GM06990 (cell line): ENCODE results near the gene SUN2.

Experiments
- DNase-seq: peaks from one replicate; pipeline ENCODE4 v3.0.0-alpha.2; 2011; ENCODE audit not compliant: insufficient read length; ENCODE audit errors: extremely low read depth
- H3K27me3 ChIP-seq: replicated peaks from 2 replicates; pipeline ENCODE4 v1.6.0; 2011; ENCODE audit warnings: low read length; ENCODE audit not compliant: control insufficient read depth, insufficient read depth
- H3K36me3 ChIP-seq: 2 replicates; pipeline ENCODE4 v1.5.1; 2011; ENCODE audit warnings: low read length; ENCODE audit not compliant: control insufficient read depth, insufficient read depth
- H3K4me3 ChIP-seq: replicated peaks from 2 replicates; pipeline ENCODE4 v1.5.1; 2011; ENCODE audit warnings: low read depth, mild to moderate bottlenecking, control low read depth, low read length
- CTCF ChIP-seq: IDR thresholded peaks from 2 replicates; pipeline ENCODE4 v1.5.1; 2011; ENCODE audit warnings: low read length, control low read depth, mild to moderate bottlenecking, inconsistent platforms; ENCODE audit not compliant: insufficient read depth, poor library complexity, severe bottlenecking

SUN2 gene

GRCh38 chr22:38721551-38721950 is 34.2 kb downstream of the SUN2 start:
- no peaks in the 10 kb centered on the region for H3K27me3 ChIP-seq
- H3K36me3 ChIP-seq = peaks cover 39% of the 10 kb centered on the region
- no peak overlapping the region for H3K4me3 ChIP-seq
- no peak for TF ChIP-seq CTCF
- no peak for DNase-seq

- H3K4me3 ChIP-seq = no peak overlapping the region
- peaks cover 37% of the 10 kb centered on the region for H3K36me3 ChIP-seq
- no peak for TF ChIP-seq CTCF
- no peaks in the 10 kb centered on the region for H3K27me3 ChIP-seq
- DNase-seq = no peak
Measured at GRCh38 chr22:38720350-38720749, 35.4 kb downstream of the SUN2 start.

DNA sequence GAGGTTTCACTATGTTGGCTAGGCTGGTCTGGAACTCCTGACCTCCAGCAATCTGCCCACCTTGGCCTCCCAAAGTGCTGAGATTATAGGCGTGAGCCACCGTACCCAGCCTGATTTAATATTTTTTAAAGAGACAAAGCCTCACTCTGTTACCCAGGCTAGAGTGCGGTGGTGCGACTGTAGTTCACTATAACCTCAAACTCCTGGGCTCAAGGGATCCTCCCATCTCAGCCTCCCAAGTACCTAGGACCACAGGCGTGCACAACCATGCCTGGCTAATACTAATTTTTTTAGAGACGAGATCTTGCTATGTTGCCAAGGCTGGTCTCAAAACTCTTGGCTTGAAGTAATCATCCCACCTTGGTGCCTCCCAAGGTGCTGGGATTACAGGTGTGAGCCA is 36.6 kb downstream of the SUN2 start:
- H3K4me3 ChIP-seq = no peak overlapping the region
- TF ChIP-seq CTCF = no peak
- H3K36me3 ChIP-seq = peaks cover 38% of the 10 kb centered on the region
- DNase-seq = no peak
- H3K27me3 ChIP-seq = no peaks in the 10 kb centered on the region

GRCh38 chr22:38718414-38718813 is 37.4 kb downstream of the SUN2 start:
- peaks cover 34% of the 10 kb centered on the region for H3K36me3 ChIP-seq
- no peaks in the 10 kb centered on the region for H3K27me3 ChIP-seq
- DNase-seq = no peak
- TF ChIP-seq CTCF = no peak
- no peak overlapping the region for H3K4me3 ChIP-seq

GRCh38 chr22:38717244-38717643 is 38.6 kb downstream of the SUN2 start:
- no peak for TF ChIP-seq CTCF
- no peak for DNase-seq
- H3K36me3 ChIP-seq = peaks cover 31% of the 10 kb centered on the region
- H3K27me3 ChIP-seq = no peaks in the 10 kb centered on the region
- H3K4me3 ChIP-seq = no peak overlapping the region

DNA sequence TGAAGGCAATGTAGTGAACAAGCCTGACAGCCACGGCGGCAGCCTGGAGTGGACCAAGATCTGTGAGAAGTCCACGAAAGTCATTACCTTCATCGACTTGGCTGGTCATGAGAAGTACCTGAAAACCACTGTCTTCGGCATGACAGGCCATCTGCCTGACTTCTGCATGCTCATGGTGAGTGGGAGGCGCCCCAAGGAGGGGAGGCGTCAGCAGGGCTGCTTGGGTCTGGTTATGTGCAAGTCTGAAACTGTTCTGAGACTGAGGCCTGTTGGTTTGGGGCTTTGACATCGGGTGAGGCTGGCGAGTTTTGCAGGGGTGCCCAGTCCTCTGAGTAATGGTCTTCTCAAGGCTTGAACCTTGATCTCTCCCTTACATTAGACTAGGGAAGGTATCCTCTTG is 39.0 kb downstream of the SUN2 start:
- no peak overlapping the region for H3K4me3 ChIP-seq
- TF ChIP-seq CTCF = no peak
- no peak for DNase-seq
- no peaks in the 10 kb centered on the region for H3K27me3 ChIP-seq
- H3K36me3 ChIP-seq = peaks cover 32% of the 10 kb centered on the region
